ENCODE results near the gene ECEL1.

Gene ECEL1

GRCh38 chr2:232479341-232480200 lies 8.1 kb downstream of the ECEL1 start:
- H3K9me3 ChIP-seq: no peaks in the 10 kb centered on the region
- H3K27me3 ChIP-seq: peaks cover 23% of the 10 kb centered on the region
- no peak overlapping the region for H3K4me3 ChIP-seq (ENCODE audit: low read depth in 1 of 2, low read length in 1 of 2)
- no peak overlapping the region for H3K27ac ChIP-seq
- no peaks in the 10 kb centered on the region for H3K36me3 ChIP-seq
- no peaks in the 10 kb centered on the region for H3K4me1 ChIP-seq (ENCODE audit: control insufficient read depth in 1 of 2, insufficient read depth in 1 of 2, low read depth in 1 of 2, low read length in 1 of 2)
- TF ChIP-seq CTCF (IDR thresholded peaks at IDR 0.05): no peak

GRCh38 chr2:232478571-232479340 lies 8.9 kb downstream of the ECEL1 start:
- Histone ChIP-seq H3K9me3 (no peaks in the 10 kb centered on the region), H3K4me1 (ENCODE audit: control insufficient read depth in 1 of 2, insufficient read depth in 1 of 2, low read depth in 1 of 2, low read length in 1 of 2) (no peaks in the 10 kb centered on the region), H3K36me3 (no peaks in the 10 kb centered on the region), H3K4me3 (ENCODE audit: low read depth in 1 of 2, low read length in 1 of 2) (no peak overlapping the region), H3K27ac (no peak overlapping the region), H3K27me3 (peaks cover 23% of the 10 kb centered on the region)
- TF ChIP-seq CTCF (IDR thresholded peaks at IDR 0.05): no peak

GRCh38 chr2:232477751-232478510 lies 9.7 kb downstream of the ECEL1 start:
- no peak for TF ChIP-seq CTCF (IDR thresholded peaks at IDR 0.05)
- Histone ChIP-seq H3K27ac (no peak overlapping the region), H3K36me3 (no peaks in the 10 kb centered on the region), H3K9me3 (no peaks in the 10 kb centered on the region), H3K4me1 (ENCODE audit: control insufficient read depth in 1 of 2, insufficient read depth in 1 of 2, low read depth in 1 of 2, low read length in 1 of 2) (no peaks in the 10 kb centered on the region), H3K27me3 (peaks cover 23% of the 10 kb centered on the region), H3K4me3 (ENCODE audit: low read depth in 1 of 2, low read length in 1 of 2) (no peak overlapping the region)

GRCh38 chr2:232476791-232477190 lies 10.8 kb downstream of the ECEL1 start:
- no peak overlapping the region for H3K4me3 ChIP-seq (ENCODE audit: low read depth in 1 of 2, low read length in 1 of 2)
- no peaks in the 10 kb centered on the region for H3K36me3 ChIP-seq
- peaks cover 32% of the 10 kb centered on the region for H3K27me3 ChIP-seq
- no peaks in the 10 kb centered on the region for H3K4me1 ChIP-seq (ENCODE audit: control insufficient read depth in 1 of 2, insufficient read depth in 1 of 2, low read depth in 1 of 2, low read length in 1 of 2)
- H3K27ac ChIP-seq: no peak overlapping the region
- no peaks in the 10 kb centered on the region for H3K9me3 ChIP-seq
- TF ChIP-seq CTCF (IDR thresholded peaks at IDR 0.05): no peak

GRCh38 chr2:232476045-232476444 lies 11.6 kb downstream of the ECEL1 start:
- Histone ChIP-seq H3K9me3 (no peaks in the 10 kb centered on the region), H3K36me3 (no peaks in the 10 kb centered on the region), H3K27me3 (peaks cover 34% of the 10 kb centered on the region), H3K4me1 (ENCODE audit: control insufficient read depth in 1 of 2, insufficient read depth in 1 of 2, low read depth in 1 of 2, low read length in 1 of 2) (no peaks in the 10 kb centered on the region), H3K4me3 (ENCODE audit: low read depth in 1 of 2, low read length in 1 of 2) (no peak overlapping the region), H3K27ac (no peak overlapping the region)
- no peak for TF ChIP-seq CTCF (IDR thresholded peaks at IDR 0.05)

Measured in neutrophil (primary cell).